IMR-90 (cell line): ENCODE results near the gene PRICKLE2. TPM values are rescaled to one million over a fixed set of nuclear protein-coding genes. Genes with fewer than 3 reads are reported as not detected.

ENCODE experiments used
- ATAC-seq: fragments of 200-7000 bp; cut with Tn5 transposase; 2 replicates; pipeline ENCODE4 v1.9.1; 2020; ENCODE audit warnings: low read depth, mild to moderate bottlenecking, moderate library complexity
- BruUV-seq: library from RNA; stranded (reverse); fragments of 400-500 nt; replicated peaks from 2 replicates; lab custom pipeline; 2021; lab: Mats Ljungman, UMichigan
- CTCF ChIA-PET: fragments of 300-600 bp; formaldehyde crosslinking; extraction: SDS; loops from one replicate; lab custom pipeline; 2021; ENCODE audit warnings: antibody characterized with exemption; lab: Yijun Ruan, JAX
- POLR2A ChIA-PET: fragments of 300-600 bp; sonication (Branson Sonifier 250); formaldehyde crosslinking; loops from one replicate; lab custom pipeline; 2022; ENCODE audit warnings: antibody characterized with exemption; ENCODE audit not compliant: unreplicated experiment; lab: Charles Lee
- DNase-seq: peaks from one replicate; pipeline ENCODE4 v3.0.0; 2013
- H2AFZ ChIP-seq: replicated peaks from 2 replicates; pipeline ENCODE3; 2013; ENCODE audit warnings: low read length, mild to moderate bottlenecking; ENCODE audit not compliant: poor library complexity
- H2AK5ac ChIP-seq: 2 replicates; pipeline ENCODE4 v1.6.1; 2013; ENCODE audit warnings: low read depth, low read length, inconsistent platforms
- H2AK9ac ChIP-seq: replicated peaks from 2 replicates; pipeline ENCODE3; 2013; ENCODE audit warnings: mild to moderate bottlenecking, low read depth, low read length, moderate library complexity; ENCODE audit not compliant: poor library complexity
- H2BK120ac ChIP-seq: 2 replicates; pipeline ENCODE4 v1.6.1; 2013; ENCODE audit warnings: low read depth, low read length, inconsistent platforms
- H2BK15ac ChIP-seq: 3 replicates; pipeline ENCODE4 v1.6.1; 2013; ENCODE audit warnings: low read depth, low read length, inconsistent platforms
- H2BK20ac ChIP-seq: 2 replicates; pipeline ENCODE4 v1.6.1; 2013; ENCODE audit warnings: low read depth, mild to moderate bottlenecking, inconsistent platforms, low read length, moderate library complexity
- H2BK5ac ChIP-seq: 2 replicates; pipeline ENCODE4 v1.6.1; 2013; ENCODE audit warnings: mild to moderate bottlenecking, low read depth, low read length, inconsistent platforms; ENCODE audit not compliant: poor library complexity, severe bottlenecking
- H3K14ac ChIP-seq: replicated peaks from 2 replicates; pipeline ENCODE4 v1.6.1; 2013; ENCODE audit warnings: low read depth, low read length, inconsistent platforms
- H3K18ac ChIP-seq: 2 replicates; pipeline ENCODE4 v1.6.1; 2013; ENCODE audit warnings: low read depth, low read length, control low read depth
- H3K23ac ChIP-seq: 2 replicates; pipeline ENCODE4 v1.6.1; 2013; ENCODE audit warnings: low read depth, low read length, inconsistent platforms
- H3K27ac ChIP-seq: 2 replicates; pipeline ENCODE4 v1.5.1; 2013; ENCODE audit warnings: mild to moderate bottlenecking, control low read depth, low read length; ENCODE audit not compliant: insufficient read depth
- H3K27me3 ChIP-seq: 2 replicates; pipeline ENCODE4 v1.6.1; 2013; ENCODE audit warnings: low read length; ENCODE audit not compliant: control insufficient read depth, insufficient read depth
- H3K36me3 ChIP-seq: 2 replicates; pipeline ENCODE4 v1.6.1; 2013; ENCODE audit warnings: low read length, mixed read lengths; ENCODE audit not compliant: control insufficient read depth, insufficient read depth
- H3K4ac ChIP-seq: 2 replicates; pipeline ENCODE4 v1.6.1; 2013; ENCODE audit warnings: low read depth, low read length, inconsistent platforms
- H3K4me1 ChIP-seq: 2 replicates; pipeline ENCODE4 v1.6.1; 2013; ENCODE audit warnings: low read length, mixed read lengths; ENCODE audit not compliant: control insufficient read depth, insufficient read depth
- H3K4me2 ChIP-seq: 2 replicates; pipeline ENCODE4 v1.6.1; 2013; ENCODE audit warnings: low read depth, mild to moderate bottlenecking, control low read depth, low read length, moderate library complexity
- H3K4me3 ChIP-seq: 2 replicates; pipeline ENCODE4 v1.5.1; 2013; ENCODE audit warnings: low read depth, mild to moderate bottlenecking, control low read depth, low read length, moderate library complexity; ENCODE audit not compliant: insufficient read depth
- H3K56ac ChIP-seq: 2 replicates; pipeline ENCODE4 v1.6.1; 2013; ENCODE audit warnings: low read length, inconsistent platforms; ENCODE audit not compliant: insufficient read depth; ENCODE audit errors: extremely low read depth
- H3K79me1 ChIP-seq, 2 experiments: 2 replicates each; pipeline ENCODE4 v1.6.1; 2013; ENCODE audit warnings: low read length in 2 of 2, inconsistent platforms in 1 of 2, low read depth in 1 of 2
- H3K9ac ChIP-seq: 2 replicates; pipeline ENCODE4 v1.6.1; 2013; ENCODE audit warnings: low read depth, low read length, control low read depth
- H3K9me1 ChIP-seq: 2 replicates; pipeline ENCODE4 v1.6.1; 2013; ENCODE audit warnings: low read length, inconsistent platforms; ENCODE audit not compliant: insufficient read depth
- H3K9me3 ChIP-seq: 2 replicates; pipeline ENCODE4 v1.6.1; 2013; ENCODE audit warnings: low read length; ENCODE audit not compliant: control insufficient read depth, insufficient read depth
- H4K20me1 ChIP-seq: 2 replicates; pipeline ENCODE4 v1.6.1; 2013; ENCODE audit warnings: low read length, inconsistent platforms; ENCODE audit not compliant: insufficient read depth
- H4K5ac ChIP-seq: 2 replicates; pipeline ENCODE4 v1.6.1; 2013; ENCODE audit warnings: mild to moderate bottlenecking, low read depth, low read length, control low read depth
- H4K8ac ChIP-seq, 2 experiments: 2 replicates each; pipeline ENCODE4 v1.6.1; 2013; ENCODE audit warnings: low read depth in 2 of 2, low read length in 2 of 2, control low read depth in 1 of 2, inconsistent platforms in 1 of 2
- H4K91ac ChIP-seq: 2 replicates; pipeline ENCODE4 v1.6.1; 2013; ENCODE audit warnings: low read depth, low read length, inconsistent platforms; ENCODE audit not compliant: insufficient read depth
- CEBPB ChIP-seq: IDR thresholded peaks from 2 replicates; pipeline ENCODE4 v1.6.1; 2012; ENCODE audit warnings: low read depth, low read length, improper control_type of control experiment
- CHD1 ChIP-seq: IDR thresholded peaks from 2 replicates; pipeline ENCODE4 v1.6.1; 2012; ENCODE audit warnings: low read depth, low read length, improper control_type of control experiment
- CTCF ChIP-seq: conservative IDR thresholded peaks from 2 replicates; pipeline ENCODE4 v1.5.1; 2012; ENCODE audit warnings: mild to moderate bottlenecking, low read depth, low read length, improper control_type of control experiment
- FOS ChIP-seq: fragments of 150-350 bp; IDR thresholded peaks from 2 replicates; pipeline ENCODE4 v1.6.1; 2016; ENCODE audit warnings: low read depth, low read length
- MAFK ChIP-seq: IDR thresholded peaks from 2 replicates; pipeline ENCODE4 v1.6.1; 2012; ENCODE audit warnings: low read depth, low read length, improper control_type of control experiment
- MXI1 ChIP-seq: IDR thresholded peaks from 2 replicates; pipeline ENCODE4 v1.6.1; 2012; ENCODE audit warnings: low read depth, mild to moderate bottlenecking, low read length, moderate library complexity, borderline replicate concordance
- POLR2A ChIP-seq: IDR thresholded peaks from 2 replicates; pipeline ENCODE4 v1.6.1; 2012; ENCODE audit warnings: mild to moderate bottlenecking, low read depth, low read length
- RAD21 ChIP-seq: IDR thresholded peaks from 2 replicates; pipeline ENCODE4 v1.6.1; 2012; ENCODE audit warnings: low read length, improper control_type of control experiment
- RCOR1 ChIP-seq: IDR thresholded peaks from 2 replicates; pipeline ENCODE4 v1.6.1; 2012; ENCODE audit warnings: mild to moderate bottlenecking, low read length, improper control_type of control experiment; ENCODE audit not compliant: insufficient replicate concordance
- RFX5 ChIP-seq: IDR thresholded peaks from 2 replicates; pipeline ENCODE4 v1.8.0; 2012; ENCODE audit warnings: low read depth, mild to moderate bottlenecking, low read length, moderate library complexity
- WGBS, 2 experiments: methylation state at CpG; one replicate each; pipeline versions ENCODE4 v1.1.5 to v1.1.7; 2013; ENCODE audit warnings: missing lambda C conversion rate in 2 of 2; ENCODE audit not compliant: insufficient read length in 1 of 2; ENCODE audit errors: extremely low coverage in 2 of 2; 5-methylcytosine and 5-hydroxymethylcytosine counted together
- dilution Hi-C: fragments of 300-500 bp; cut with HindIII; formaldehyde crosslinking; loops from one replicate; pipeline ENCODE4 v1.14.3; 2018; ENCODE audit warnings: low sequenced_read_pairs; ENCODE audit not compliant: unreplicated experiment
- in situ Hi-C: fragments of 300-500 bp; cut with MboI; formaldehyde crosslinking; loops from 3 replicates; pipeline ENCODE4 v1.14.3; 2019; ENCODE audit warnings: low sequenced_read_pairs, inconsistent platforms, mixed read lengths
- intact Hi-C: fragments of 100-400 bp; cut with micrococcal nuclease; formaldehyde crosslinking; loops from 2 replicates; pipeline ENCODE4 v1.10.0; 2022
- polyA plus RNA-seq, 3 experiments: library from polyadenylated mRNA; depleted of rRNA; stranded (reverse); fragments of >200 nt; gene quantifications; 2 replicates each; pipeline ENCODE4 v1.2.3, GENCODE V29; 2012; ENCODE audit warnings: low replicate concordance in 1 of 3
- total RNA-seq: library from RNA; depleted of rRNA; stranded (reverse); fragments of >200 nt; gene quantifications from 2 replicates; pipeline ENCODE4 v1.2.3, GENCODE V29; 2012

The PRICKLE2 gene
- total and polyA plus RNA-seq, 2 of the 4 experiments (the other 2 are of a cell fraction), result 4.1 to 14.2 TPM

- no peak for DNase-seq
- Histone ChIP-seq H2BK15ac (no peak overlapping the region), H2BK20ac (no peak overlapping the region), H2AK5ac (no peak overlapping the region), H3K4me1 (peaks cover 4% of the 10 kb centered on the region; the same call in 1 of the 2 replicates), H3K79me1 (peaks cover 19 to 53% of the 10 kb centered on the region in 2 experiments), H2AFZ (no peak overlapping the region), H3K14ac (no peak overlapping the region), H3K4ac (no peak overlapping the region), H2BK5ac (no peak overlapping the region), H4K8ac (no peak overlapping the region), H3K27me3 (no peaks in the 10 kb centered on the region), H3K27ac (no peak overlapping the region), H3K4me3 (no peak overlapping the region), H3K9me1 (peaks cover 24% of the 10 kb centered on the region; the same call in 1 of the 2 replicates), H3K9me3 (no peaks in the 10 kb centered on the region), H2BK120ac (no peak overlapping the region), H4K5ac (no peak overlapping the region), H4K91ac (no peak overlapping the region), H3K4me2 (no peak overlapping the region), H3K9ac (no peak overlapping the region), H3K23ac (no peak overlapping the region), H3K18ac (no peak overlapping the region), H2AK9ac (no peak overlapping the region), H4K20me1 (peaks cover 13% of the 10 kb centered on the region), H3K36me3 (peaks cover 13% of the 10 kb centered on the region), H3K56ac (no peak overlapping the region)
- ChIA-PET CTCF (no interaction called here), POLR2A (no interaction called here)
- dilution Hi-C loops, result no loop called here
- no TSS peak for BruUV-seq
- TF ChIP-seq CEBPB (no peak), POLR2A (no peak), RAD21 (no peak), RFX5 (no peak), CHD1 (no peak), RCOR1 (no peak), MAFK (no peak), FOS (no peak), MXI1 (no peak), CTCF (no peak)
- in situ Hi-C loops, result no loop called here
- 89% methylated on average over 2 of the region's 2 CpGs; no CpG with 5 or more reads in 1 of the 2 experiments for WGBS, 2 experiments
- intact Hi-C loops, result no loop called here
- no peak for ATAC-seq
Measured at GRCh38 chr3:64111872-64112271, 113.4 kb downstream of the PRICKLE2 start.
